IMR-90 (cell line): ENCODE results near the gene ANXA3. TPM values are rescaled to one million over a fixed set of nuclear protein-coding genes. Genes with fewer than 3 reads are reported as not detected.

Source experiments
- ATAC-seq: fragments of 200-7000 bp; cut with Tn5 transposase; 2 replicates; pipeline ENCODE4 v1.9.1; 2020; ENCODE audit warnings: low read depth, mild to moderate bottlenecking, moderate library complexity
- BruUV-seq: library from RNA; stranded (reverse); fragments of 400-500 nt; replicated peaks from 2 replicates; lab custom pipeline; 2021; lab: Mats Ljungman, UMichigan
- CTCF ChIA-PET: fragments of 300-600 bp; formaldehyde crosslinking; extraction: SDS; loops from one replicate; lab custom pipeline; 2021; ENCODE audit warnings: antibody characterized with exemption; lab: Yijun Ruan, JAX
- POLR2A ChIA-PET: fragments of 300-600 bp; sonication (Branson Sonifier 250); formaldehyde crosslinking; loops from one replicate; lab custom pipeline; 2022; ENCODE audit warnings: antibody characterized with exemption; ENCODE audit not compliant: unreplicated experiment; lab: Charles Lee
- DNase-seq: peaks from one replicate; pipeline ENCODE4 v3.0.0; 2013
- H2AFZ ChIP-seq: replicated peaks from 2 replicates; pipeline ENCODE3; 2013; ENCODE audit warnings: low read length, mild to moderate bottlenecking; ENCODE audit not compliant: poor library complexity
- H2AK5ac ChIP-seq: 2 replicates; pipeline ENCODE4 v1.6.1; 2013; ENCODE audit warnings: low read depth, low read length, inconsistent platforms
- H2AK9ac ChIP-seq: replicated peaks from 2 replicates; pipeline ENCODE3; 2013; ENCODE audit warnings: mild to moderate bottlenecking, low read depth, low read length, moderate library complexity; ENCODE audit not compliant: poor library complexity
- H2BK120ac ChIP-seq: 2 replicates; pipeline ENCODE4 v1.6.1; 2013; ENCODE audit warnings: low read depth, low read length, inconsistent platforms
- H2BK15ac ChIP-seq: 3 replicates; pipeline ENCODE4 v1.6.1; 2013; ENCODE audit warnings: low read depth, low read length, inconsistent platforms
- H2BK20ac ChIP-seq: 2 replicates; pipeline ENCODE4 v1.6.1; 2013; ENCODE audit warnings: low read depth, mild to moderate bottlenecking, inconsistent platforms, low read length, moderate library complexity
- H2BK5ac ChIP-seq: 2 replicates; pipeline ENCODE4 v1.6.1; 2013; ENCODE audit warnings: mild to moderate bottlenecking, low read depth, low read length, inconsistent platforms; ENCODE audit not compliant: poor library complexity, severe bottlenecking
- H3K14ac ChIP-seq: replicated peaks from 2 replicates; pipeline ENCODE4 v1.6.1; 2013; ENCODE audit warnings: low read depth, low read length, inconsistent platforms
- H3K18ac ChIP-seq: 2 replicates; pipeline ENCODE4 v1.6.1; 2013; ENCODE audit warnings: low read depth, low read length, control low read depth
- H3K23ac ChIP-seq: 2 replicates; pipeline ENCODE4 v1.6.1; 2013; ENCODE audit warnings: low read depth, low read length, inconsistent platforms
- H3K27ac ChIP-seq: 2 replicates; pipeline ENCODE4 v1.5.1; 2013; ENCODE audit warnings: mild to moderate bottlenecking, control low read depth, low read length; ENCODE audit not compliant: insufficient read depth
- H3K27me3 ChIP-seq: 2 replicates; pipeline ENCODE4 v1.6.1; 2013; ENCODE audit warnings: low read length; ENCODE audit not compliant: control insufficient read depth, insufficient read depth
- H3K36me3 ChIP-seq: 2 replicates; pipeline ENCODE4 v1.6.1; 2013; ENCODE audit warnings: low read length, mixed read lengths; ENCODE audit not compliant: control insufficient read depth, insufficient read depth
- H3K4ac ChIP-seq: 2 replicates; pipeline ENCODE4 v1.6.1; 2013; ENCODE audit warnings: low read depth, low read length, inconsistent platforms
- H3K4me1 ChIP-seq: 2 replicates; pipeline ENCODE4 v1.6.1; 2013; ENCODE audit warnings: low read length, mixed read lengths; ENCODE audit not compliant: control insufficient read depth, insufficient read depth
- H3K4me2 ChIP-seq: 2 replicates; pipeline ENCODE4 v1.6.1; 2013; ENCODE audit warnings: low read depth, mild to moderate bottlenecking, control low read depth, low read length, moderate library complexity
- H3K4me3 ChIP-seq: 2 replicates; pipeline ENCODE4 v1.5.1; 2013; ENCODE audit warnings: low read depth, mild to moderate bottlenecking, control low read depth, low read length, moderate library complexity; ENCODE audit not compliant: insufficient read depth
- H3K56ac ChIP-seq: 2 replicates; pipeline ENCODE4 v1.6.1; 2013; ENCODE audit warnings: low read length, inconsistent platforms; ENCODE audit not compliant: insufficient read depth; ENCODE audit errors: extremely low read depth
- H3K79me1 ChIP-seq, 2 experiments: 2 replicates each; pipeline ENCODE4 v1.6.1; 2013; ENCODE audit warnings: low read length in 2 of 2, inconsistent platforms in 1 of 2, low read depth in 1 of 2
- H3K9ac ChIP-seq: 2 replicates; pipeline ENCODE4 v1.6.1; 2013; ENCODE audit warnings: low read depth, low read length, control low read depth
- H3K9me1 ChIP-seq: 2 replicates; pipeline ENCODE4 v1.6.1; 2013; ENCODE audit warnings: low read length, inconsistent platforms; ENCODE audit not compliant: insufficient read depth
- H3K9me3 ChIP-seq: 2 replicates; pipeline ENCODE4 v1.6.1; 2013; ENCODE audit warnings: low read length; ENCODE audit not compliant: control insufficient read depth, insufficient read depth
- H4K20me1 ChIP-seq: 2 replicates; pipeline ENCODE4 v1.6.1; 2013; ENCODE audit warnings: low read length, inconsistent platforms; ENCODE audit not compliant: insufficient read depth
- H4K5ac ChIP-seq: 2 replicates; pipeline ENCODE4 v1.6.1; 2013; ENCODE audit warnings: mild to moderate bottlenecking, low read depth, low read length, control low read depth
- H4K8ac ChIP-seq, 2 experiments: 2 replicates each; pipeline ENCODE4 v1.6.1; 2013; ENCODE audit warnings: low read depth in 2 of 2, low read length in 2 of 2, control low read depth in 1 of 2, inconsistent platforms in 1 of 2
- H4K91ac ChIP-seq: 2 replicates; pipeline ENCODE4 v1.6.1; 2013; ENCODE audit warnings: low read depth, low read length, inconsistent platforms; ENCODE audit not compliant: insufficient read depth
- RCOR1 ChIP-seq: IDR thresholded peaks from 2 replicates; pipeline ENCODE4 v1.6.1; 2012; ENCODE audit warnings: mild to moderate bottlenecking, low read length, improper control_type of control experiment; ENCODE audit not compliant: insufficient replicate concordance
- WGBS, 2 experiments: methylation state at CpG; one replicate each; pipeline versions ENCODE4 v1.1.5 to v1.1.7; 2013; ENCODE audit warnings: missing lambda C conversion rate in 2 of 2; ENCODE audit not compliant: insufficient read length in 1 of 2; ENCODE audit errors: extremely low coverage in 2 of 2; 5-methylcytosine and 5-hydroxymethylcytosine counted together
- dilution Hi-C: fragments of 300-500 bp; cut with HindIII; formaldehyde crosslinking; loops from one replicate; pipeline ENCODE4 v1.14.3; 2018; ENCODE audit warnings: low sequenced_read_pairs; ENCODE audit not compliant: unreplicated experiment
- in situ Hi-C: fragments of 300-500 bp; cut with MboI; formaldehyde crosslinking; loops from 3 replicates; pipeline ENCODE4 v1.14.3; 2019; ENCODE audit warnings: low sequenced_read_pairs, inconsistent platforms, mixed read lengths
- intact Hi-C: fragments of 100-400 bp; cut with micrococcal nuclease; formaldehyde crosslinking; loops from 2 replicates; pipeline ENCODE4 v1.10.0; 2022
- polyA plus RNA-seq, 3 experiments: library from polyadenylated mRNA; depleted of rRNA; stranded (reverse); fragments of >200 nt; gene quantifications; 2 replicates each; pipeline ENCODE4 v1.2.3, GENCODE V29; 2012; ENCODE audit warnings: low replicate concordance in 1 of 3
- total RNA-seq: library from RNA; depleted of rRNA; stranded (reverse); fragments of >200 nt; gene quantifications from 2 replicates; pipeline ENCODE4 v1.2.3, GENCODE V29; 2012

Gene ANXA3
- total and polyA plus RNA-seq, 2 of the 4 experiments (the other 2 are of a cell fraction): 4.2 to 5.0 TPM

GRCh38 chr4:78656968-78657445, 105.4 kb downstream of the ANXA3 start:
- Histone ChIP-seq H3K9me3 (no peaks in the 10 kb centered on the region), H3K9ac (no peak overlapping the region), H3K4me2 (no peak overlapping the region), H2AK5ac (no peak overlapping the region), H3K9me1 (peaks cover 7% of the 10 kb centered on the region), H4K91ac (no peak overlapping the region), H3K36me3 (no peaks in the 10 kb centered on the region), H2AK9ac (no peak overlapping the region), H3K4me3 (no peak overlapping the region), H3K4me1 (peaks cover 10% of the 10 kb centered on the region), H3K56ac (no peak overlapping the region), H2BK20ac (peak overlapping the region; percentile 44), H4K5ac (no peak overlapping the region), H3K27ac (no peak overlapping the region), H3K4ac (no peak overlapping the region), H4K8ac (peak overlapping the region in 1 of 2 experiments; percentile 18; a peak in 1 of 4 replicates), H3K18ac (0 out of 2 replicates have a peak overlapping the region, but pooled peaks have one; percentile 17), H3K23ac (no peak overlapping the region), H2AFZ (no peak overlapping the region), H3K27me3 (no peaks in the 10 kb centered on the region), H4K20me1 (no peaks in the 10 kb centered on the region), H2BK15ac (peak overlapping the region; percentile 1; the same call in 1 of the 3 replicates), H3K14ac (peak overlapping the region; percentile 15), H2BK5ac (no peak overlapping the region), H2BK120ac (peak overlapping the region; percentile 1; the same call in 1 of the 2 replicates), H3K79me1 (0 out of 4 replicates have a peak, but pooled peaks cover 0 to 4% of the 10 kb centered on the region in 2 experiments)
- intact Hi-C loops: no loop called here
- WGBS, 2 experiments: 87% methylated on average over 4 of the region's 7 CpGs; no CpG with 5 or more reads in 1 of the 2 experiments
- no peak for TF ChIP-seq RCOR1
- no TSS peak for BruUV-seq
- DNase-seq (no peak), ATAC-seq (no peak)
- POLR2A ChIA-PET: no interaction called here
- CTCF ChIA-PET: interaction anchor here (1.9 kb wide), 1 partner anchor 12 kb away, joined by 5 read pairs; no protein-coding TSS in a partner anchor
- dilution Hi-C loops: no loop called here
- in situ Hi-C loops: loop anchor here (10.0 kb wide), 1 partner anchor 118 kb away; the partner anchor contains the start of gene BMP2K
